K562 (cell line): ENCODE measurements around the gene ZBTB7A. TPM values are rescaled to one million over a fixed set of nuclear protein-coding genes. Genes with fewer than 3 reads are reported as not detected.

Experiments
- BRD4 ChIP-seq: fragments of 200-600 bp; sonication (generic); IDR thresholded peaks from 2 replicates; pipeline ENCODE4 v1.6.1; 2017; ENCODE audit warnings: inconsistent platforms
- E2F1 ChIP-seq: sonication (generic); formaldehyde crosslinking; IDR thresholded peaks from 2 replicates; pipeline ENCODE4 v1.8.1; 2023; ENCODE audit warnings: mild to moderate bottlenecking, missing genetic modification reagents, moderate library complexity
- E2F5 ChIP-seq: sonication (generic); formaldehyde crosslinking; IDR thresholded peaks from 2 replicates; pipeline ENCODE4 v1.8.0; 2022; ENCODE audit warnings: mild to moderate bottlenecking, missing genetic modification reagents
- E4F1 ChIP-seq: fragments of 250-450 bp; sonication (Bioruptor Pico); IDR thresholded peaks from 2 replicates; pipeline ENCODE4 v1.5.0; 2021; ENCODE audit warnings: mild to moderate bottlenecking, borderline replicate concordance
- FOS ChIP-seq: IDR thresholded peaks from 3 replicates; pipeline ENCODE4 v1.6.1; 2011; ENCODE audit not compliant: insufficient read length; ENCODE audit errors: extremely low read depth
- GMEB1 ChIP-seq: fragments of 250-450 bp; sonication (Bioruptor Pico); IDR thresholded peaks from 2 replicates; pipeline ENCODE4 v1.4.0; 2020; ENCODE audit warnings: mild to moderate bottlenecking
- GTF2B ChIP-seq: IDR thresholded peaks from 2 replicates; pipeline ENCODE4 v1.6.1; 2011; ENCODE audit not compliant: insufficient read length; ENCODE audit errors: extremely low read depth
- HDGF ChIP-seq: fragments of 450-650 bp; IDR thresholded peaks from 2 replicates; pipeline ENCODE4 v1.6.1; 2016
- KLF6 ChIP-seq: fragments of 250-450 bp; sonication (Bioruptor Pico); IDR thresholded peaks from 2 replicates; pipeline ENCODE4 v1.4.0; 2020; ENCODE audit warnings: mild to moderate bottlenecking, moderate library complexity, borderline replicate concordance
- MTA2 ChIP-seq: fragments of 450-650 bp; IDR thresholded peaks from 2 replicates; pipeline ENCODE4 v1.6.1; 2016; ENCODE audit warnings: low read depth
- NFYB ChIP-seq: IDR thresholded peaks from 2 replicates; pipeline ENCODE4 v1.6.1; 2011; ENCODE audit warnings: mild to moderate bottlenecking, moderate library complexity; ENCODE audit not compliant: insufficient read length; ENCODE audit errors: extremely low read depth
- PHF8 ChIP-seq: fragments of 200-600 bp; sonication (generic); IDR thresholded peaks from 2 replicates; pipeline ENCODE4 v1.6.1; 2012; ENCODE audit warnings: mixed run types, mild to moderate bottlenecking, inconsistent platforms, low read length, moderate library complexity, borderline replicate concordance
- PTBP1 ChIP-seq: fragments of 200-400 bp; formaldehyde crosslinking; IDR thresholded peaks from 2 replicates; pipeline ENCODE4 v1.6.1; 2017; ENCODE audit warnings: low read depth, low read length
- THRA ChIP-seq: fragments of 450-650 bp; IDR thresholded peaks from 2 replicates; pipeline ENCODE4 v1.6.1; 2017; ENCODE audit warnings: mild to moderate bottlenecking, moderate library complexity
- TRIM28 ChIP-seq: fragments of 450-650 bp; IDR thresholded peaks from 2 replicates; pipeline ENCODE4 v1.6.1; 2017
- ZFP91 ChIP-seq: sonication (generic); formaldehyde crosslinking; IDR thresholded peaks from 2 replicates; pipeline ENCODE4 v1.8.0; 2022; ENCODE audit warnings: mild to moderate bottlenecking, missing genetic modification reagents
- ZNF696 ChIP-seq: fragments of 250-450 bp; sonication (Bioruptor Pico); conservative IDR thresholded peaks from 2 replicates; pipeline ENCODE4 v1.4.0; 2020; ENCODE audit warnings: mild to moderate bottlenecking, moderate library complexity
- ZZZ3 ChIP-seq: fragments of 450-650 bp; IDR thresholded peaks from 2 replicates; pipeline ENCODE4 v1.6.1; 2016; ENCODE audit warnings: antibody characterized with exemption, mild to moderate bottlenecking, moderate library complexity
- polyA plus RNA-seq, 8 experiments: library from polyadenylated mRNA; depleted of rRNA in 4 of 8; stranded (reverse) in 5 of 8; unstranded in 3 of 8; fragments of >200 nt; fragmentation: Nextera tagmentation in 2 of 8; fragmentation: Illumina TruSeq in 1 of 8; extraction: Ambion mirVana in 2 of 8; extraction: Trizol in 1 of 8; gene quantifications; 2 replicates each; pipeline versions ENCODE4 v1.2.1 to v1.2.3, GENCODE V29; 2011 to 2014; ENCODE audit warnings: inconsistent platforms in 1 of 8, missing spikeins in 1 of 8
- total RNA-seq, 7 experiments: library from RNA; depleted of rRNA in 6 of 7; stranded (reverse); fragments of >200 nt in 6 of 7; fragmentation: Illumina TruSeq in 2 of 7; extraction: Trizol in 2 of 7; gene quantifications; 2 replicates each; pipeline versions ENCODE4 v1.2.1 to v1.2.3, GENCODE V29; 2011 to 2021; ENCODE audit warnings: low replicate concordance in 1 of 7

The ZBTB7A gene
- total and polyA plus RNA-seq, 9 of the 15 experiments (the other 6 are each of a cell fraction or from before 2014, with no cell fraction given): 0.11 to 34.0 (median 4.6) TPM

- TF ChIP-seq E4F1 (CRISPR knock-in tag) (no peak), KLF6 (CRISPR knock-in tag) (no peak), BRD4 (no peak), GMEB1 (CRISPR knock-in tag) (no peak), ZNF696 (CRISPR knock-in tag) (no peak), ZFP91 (CRISPR knock-in tag) (peak; percentile 89), ZZZ3 (no peak), FOS (no peak), PHF8 (peak; percentile 44; the same call in 1 of the 2 replicates), GTF2B (no peak), E2F5 (CRISPR knock-in tag) (no peak), HDGF (no peak), MTA2 (no peak), THRA (no peak), E2F1 (CRISPR knock-in tag) (no peak), TRIM28 (no peak), PTBP1 (no peak), NFYB (no peak)
Measured at GRCh38 chr19:4066682-4067395, at the start of gene ZBTB7A (continued).
